SK-N-MC (cell line): Measurements from ENCODE around the gene HIP1.
"Not testable (repeated sequence)": the region's sequence is repeated elsewhere in the genome, so short reads cannot be mapped to it uniquely, and the experiment has no call there.

ENCODE experiments used
- EZH2 ChIP-seq: fragments of 200-600 bp; sonication (generic); IDR thresholded peaks from one replicate; pipeline ENCODE4 v1.6.1; 2017; ENCODE audit warnings: antibody characterized with exemption
- FOXP2 ChIP-seq: optimal IDR thresholded peaks from 2 replicates; pipeline ENCODE3; 2011; ENCODE audit warnings: mild to moderate bottlenecking, moderate library complexity; ENCODE audit not compliant: insufficient read depth; ENCODE audit errors: extremely low read length, control extremely low read depth
- POLR2AphosphoS5 ChIP-seq: IDR thresholded peaks from 2 replicates; pipeline ENCODE4 v1.6.1; 2012; ENCODE audit warnings: mild to moderate bottlenecking, low read depth, low read length, borderline replicate concordance

- not testable (repeated sequence) for TF ChIP-seq POLR2AphosphoS5, EZH2, FOXP2
Measured at GRCh38 chr7:75721922-75722321, 16.8 kb downstream of the HIP1 start.
